SU-DHL-6 (cell line): ENCODE results near the gene GBP5.

Source experiments
- H2AFZ ChIP-seq: fragments of 200-600 bp; sonication (generic); 2 replicates; pipeline ENCODE4 v1.6.1; 2014; ENCODE audit warnings: low read depth, mild to moderate bottlenecking, moderate library complexity, mixed read lengths, antibody characterized with exemption, low read length; ENCODE audit not compliant: severe bottlenecking
- H3F3A ChIP-seq: fragments of 200-600 bp; shearing (Covaris generic); 2 replicates; pipeline ENCODE4 v1.6.0; 2016; ENCODE audit warnings: antibody characterized with exemption, mild to moderate bottlenecking; ENCODE audit not compliant: insufficient read depth
- H3K27ac ChIP-seq: fragments of 200-600 bp; sonication (generic); 2 replicates; pipeline ENCODE4 v1.5.1; 2016; ENCODE audit warnings: low read depth, mild to moderate bottlenecking, low read length, moderate library complexity, mixed read lengths
- H3K27me3 ChIP-seq: fragments of 200-600 bp; sonication (generic), shearing (Covaris generic); 2 replicates; pipeline ENCODE4 v1.6.0; 2014; ENCODE audit warnings: mild to moderate bottlenecking, low read length
- H3K36me3 ChIP-seq: fragments of 200-600 bp; sonication (generic); 2 replicates; pipeline ENCODE4 v1.6.1; 2014; ENCODE audit warnings: mild to moderate bottlenecking, low read length, mixed read lengths
- H3K4me2 ChIP-seq: fragments of 300-600, 200-600 bp; shearing (Covaris generic), sonication (generic); 2 replicates; pipeline ENCODE4 v1.6.0; 2014; ENCODE audit warnings: low read length, low read depth, mild to moderate bottlenecking; ENCODE audit not compliant: poor library complexity, severe bottlenecking
- H3K4me3 ChIP-seq: fragments of 200-600 bp; sonication (generic); 2 replicates; pipeline ENCODE4 v1.5.1; 2014; ENCODE audit warnings: antibody characterized with exemption, low read length, mild to moderate bottlenecking, mixed read lengths; ENCODE audit not compliant: insufficient read depth, poor library complexity, severe bottlenecking
- H3K79me2 ChIP-seq: fragments of 200-600 bp; sonication (generic); 2 replicates; pipeline ENCODE4 v1.6.1; 2014; ENCODE audit warnings: mild to moderate bottlenecking, low read length, moderate library complexity; ENCODE audit not compliant: insufficient read depth
- H3K9ac ChIP-seq: fragments of 200-600 bp; sonication (generic); 2 replicates; pipeline ENCODE4 v1.7.0; 2014; ENCODE audit warnings: mild to moderate bottlenecking, low read length
- H3K9me2 ChIP-seq: fragments of 200-600 bp; sonication (generic); replicated peaks from 2 replicates; pipeline ENCODE4 v1.6.1; 2014; ENCODE audit warnings: low read length; ENCODE audit not compliant: insufficient read depth
- H3K9me3 ChIP-seq: fragments of 200-600 bp; sonication (generic); 2 replicates; pipeline ENCODE4 v1.6.1; 2014; ENCODE audit warnings: low read length, mixed read lengths; ENCODE audit not compliant: insufficient read depth
- H4K20me1 ChIP-seq: fragments of 200-600 bp; sonication (generic); 2 replicates; pipeline ENCODE4 v1.6.1; 2014; ENCODE audit warnings: low read depth, mild to moderate bottlenecking, antibody characterized with exemption, low read length, moderate library complexity, mixed read lengths
- CTCF ChIP-seq: fragments of 200-600 bp; sonication (generic); IDR thresholded peaks from one replicate; pipeline ENCODE4 v1.5.1; 2017; ENCODE audit warnings: antibody characterized with exemption, mild to moderate bottlenecking, low read length, moderate library complexity; ENCODE audit not compliant: insufficient read depth, poor library complexity, severe bottlenecking
- EZH2phosphoT487 ChIP-seq: fragments of 200-600 bp; sonication (generic), shearing (Covaris generic); conservative IDR thresholded peaks from 2 replicates; pipeline ENCODE4 v1.6.1; 2018; ENCODE audit warnings: mild to moderate bottlenecking, antibody characterized with exemption, low read length, moderate library complexity, mixed read lengths

Gene GBP5

GRCh38 chr1:89295187-89295586 is 22.5 kb upstream of the GBP5 start:
- H3K36me3 ChIP-seq = no peaks in the 10 kb centered on the region
- no peak overlapping the region for H2AFZ ChIP-seq
- H3K9ac ChIP-seq = no peak overlapping the region
- H3K9me3 ChIP-seq = peaks cover 5% of the 10 kb centered on the region; the same call in 1 of the 2 replicates
- no peaks in the 10 kb centered on the region for H3K79me2 ChIP-seq
- no peaks in the 10 kb centered on the region for H4K20me1 ChIP-seq
- H3K4me2 ChIP-seq = no peak overlapping the region
- H3K4me3 ChIP-seq = no peak overlapping the region
- no peak overlapping the region for H3K27ac ChIP-seq
- H3K27me3 ChIP-seq = no peaks in the 10 kb centered on the region
- TF ChIP-seq EZH2phosphoT487 = no peak
- no peak for TF ChIP-seq CTCF
- H3K9me2 ChIP-seq = no peaks in the 10 kb centered on the region
- no peaks in the 10 kb centered on the region for H3F3A ChIP-seq

GRCh38 chr1:89291276-89291675 is 18.6 kb upstream of the GBP5 start:
- no peak for TF ChIP-seq CTCF
- Histone ChIP-seq H3K4me3 (no peak overlapping the region), H3F3A (no peaks in the 10 kb centered on the region), H3K9me3 (peaks cover 5% of the 10 kb centered on the region; the same call in 1 of the 2 replicates), H3K27ac (no peak overlapping the region), H2AFZ (no peak overlapping the region), H3K9ac (no peak overlapping the region), H3K36me3 (no peaks in the 10 kb centered on the region), H3K9me2 (no peaks in the 10 kb centered on the region), H3K4me2 (no peak overlapping the region), H4K20me1 (no peaks in the 10 kb centered on the region), H3K27me3 (no peaks in the 10 kb centered on the region), H3K79me2 (no peaks in the 10 kb centered on the region)

GRCh38 chr1:89288051-89288340 is 15.3 kb upstream of the GBP5 start:
- no peaks in the 10 kb centered on the region for H3K36me3 ChIP-seq
- no peak overlapping the region for H3K4me3 ChIP-seq
- H3K79me2 ChIP-seq = no peaks in the 10 kb centered on the region
- no peak overlapping the region for H3K9ac ChIP-seq
- H2AFZ ChIP-seq = no peak overlapping the region
- H3K4me2 ChIP-seq = no peak overlapping the region
- no peaks in the 10 kb centered on the region for H3K9me2 ChIP-seq
- H3K27ac ChIP-seq = no peak overlapping the region
- H3F3A ChIP-seq = no peaks in the 10 kb centered on the region
- no peaks in the 10 kb centered on the region for H3K9me3 ChIP-seq
- TF ChIP-seq EZH2phosphoT487 = no peak
- no peak for TF ChIP-seq CTCF
- no peaks in the 10 kb centered on the region for H3K27me3 ChIP-seq
- no peaks in the 10 kb centered on the region for H4K20me1 ChIP-seq
